ENCODE measurements around the gene SLC22A5. TPM values are rescaled to one million over a fixed set of nuclear protein-coding genes. Genes with fewer than 3 reads are reported as not detected.
A peak's percentile ranks its signal among the peaks of the same experiment; 100 is the strongest.
"Not testable (repeated sequence)": the region's sequence is repeated elsewhere in the genome, so short reads cannot be mapped to it uniquely, and the experiment has no call there.

SLC22A5 gene
- total RNA-seq, 1 experiment from 2014 or later, result 6.9 TPM

DNA sequence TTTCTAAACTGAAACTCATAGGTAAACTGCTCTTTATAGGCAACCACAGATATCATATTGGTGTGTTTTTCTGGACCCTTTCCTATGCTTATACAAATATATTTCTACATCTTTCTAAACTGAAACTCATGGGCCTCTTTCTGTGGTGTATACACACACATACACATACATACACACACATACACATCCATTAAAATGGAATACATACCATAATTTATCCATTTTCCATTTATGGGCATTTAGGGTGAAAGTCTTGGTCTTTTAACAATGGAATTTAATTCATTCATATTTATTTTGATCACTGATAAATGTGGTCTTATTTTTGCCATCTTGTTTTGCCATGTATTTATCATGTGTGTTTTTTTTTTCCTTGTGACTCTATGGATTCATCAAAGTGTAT lies 44.1 kb downstream of the SLC22A5 start:
- no peak for DNase-seq (ENCODE audit: low read depth)

DNA sequence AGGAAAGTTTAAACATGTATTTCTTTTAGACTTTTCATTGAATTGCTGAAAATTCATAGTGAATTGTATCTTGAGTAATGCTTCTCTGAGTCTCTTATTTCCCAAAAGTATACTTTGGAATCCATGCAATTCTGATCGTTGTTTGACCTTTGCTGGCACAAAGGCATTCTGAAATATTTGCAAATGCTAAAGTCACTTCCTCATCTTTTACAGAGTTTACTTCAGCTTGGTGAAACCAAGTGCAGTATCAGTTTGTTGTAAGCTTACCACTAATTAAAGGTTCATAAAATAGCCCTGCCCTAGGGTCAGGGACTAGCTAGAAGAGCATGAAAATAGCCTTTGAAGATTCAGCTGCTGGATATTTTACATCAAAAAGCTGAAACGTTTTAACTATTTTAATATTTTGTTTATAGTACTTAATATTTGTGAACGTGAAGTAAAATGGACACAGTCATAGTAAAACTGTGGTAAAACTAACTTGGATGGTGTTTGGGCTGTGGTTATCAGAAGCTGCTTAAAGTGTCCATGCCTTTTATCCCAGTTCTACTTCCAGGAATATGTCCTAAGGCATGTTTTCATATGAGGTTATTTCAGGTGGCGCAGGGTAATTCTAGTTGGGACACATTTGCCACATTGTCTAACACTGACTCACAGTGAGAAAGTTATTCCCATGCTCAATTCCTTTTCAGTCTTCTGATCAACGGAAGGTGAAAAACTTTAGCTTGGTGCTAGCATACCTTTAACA lies 45.3 kb downstream of the SLC22A5 start:
- peak; percentile 88 for DNase-seq (ENCODE audit: low read depth)

DNA sequence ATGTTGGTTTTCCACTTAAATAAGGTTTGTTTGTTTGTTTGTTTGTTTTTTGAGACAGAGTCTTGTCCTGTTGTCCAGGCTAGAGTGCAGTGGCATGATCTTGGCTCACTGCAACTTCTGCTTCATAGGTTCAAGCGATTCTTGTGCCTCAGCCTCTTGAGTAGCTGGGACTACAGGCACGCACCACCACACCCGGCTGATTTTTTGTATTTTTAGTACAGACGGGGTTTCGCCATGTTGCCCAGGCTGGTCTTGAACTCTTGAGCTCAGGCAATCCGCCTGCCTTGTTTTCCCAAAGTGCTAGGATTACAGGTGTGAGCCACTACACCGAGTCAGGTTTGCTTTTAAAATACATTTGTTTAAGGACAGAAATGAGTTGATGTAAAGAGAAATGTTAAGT lies 46.0 kb downstream of the SLC22A5 start:
- not testable (repeated sequence) for DNase-seq (ENCODE audit: low read depth)

DNA sequence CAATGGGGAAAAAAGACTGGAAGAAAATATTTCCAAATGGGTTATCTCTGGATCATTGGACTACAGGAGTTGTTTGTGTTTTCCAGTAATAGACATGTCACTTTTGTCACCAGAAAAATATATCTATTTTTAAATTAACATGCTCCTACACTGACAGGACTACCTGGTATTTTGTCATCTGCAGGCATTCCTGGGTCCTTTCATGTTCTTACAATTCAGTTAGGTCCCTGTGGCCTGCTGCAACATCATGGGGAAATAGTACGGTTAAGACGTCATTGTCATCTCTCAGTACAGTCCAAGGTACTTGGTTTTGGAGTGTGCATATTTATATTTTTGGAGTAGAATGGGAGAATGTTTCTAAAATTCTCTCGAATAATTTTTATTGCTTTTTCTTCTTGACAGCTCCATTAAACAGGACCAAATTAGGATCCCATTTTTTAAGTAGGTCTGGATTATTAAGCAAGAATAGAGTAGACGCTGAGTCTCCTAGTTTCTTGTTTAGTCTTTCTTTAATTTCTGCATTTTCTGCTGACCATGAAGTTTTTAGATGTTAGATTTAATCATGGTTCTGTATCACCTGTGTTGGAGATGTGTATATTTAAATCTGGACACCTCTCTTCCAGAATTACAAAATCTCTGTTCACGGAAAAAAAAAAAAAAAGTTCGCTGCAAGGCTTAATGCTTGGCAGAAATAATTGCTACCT lies 46.9 kb downstream of the SLC22A5 start:
- no peak for DNase-seq (ENCODE audit: low read depth)

DNA sequence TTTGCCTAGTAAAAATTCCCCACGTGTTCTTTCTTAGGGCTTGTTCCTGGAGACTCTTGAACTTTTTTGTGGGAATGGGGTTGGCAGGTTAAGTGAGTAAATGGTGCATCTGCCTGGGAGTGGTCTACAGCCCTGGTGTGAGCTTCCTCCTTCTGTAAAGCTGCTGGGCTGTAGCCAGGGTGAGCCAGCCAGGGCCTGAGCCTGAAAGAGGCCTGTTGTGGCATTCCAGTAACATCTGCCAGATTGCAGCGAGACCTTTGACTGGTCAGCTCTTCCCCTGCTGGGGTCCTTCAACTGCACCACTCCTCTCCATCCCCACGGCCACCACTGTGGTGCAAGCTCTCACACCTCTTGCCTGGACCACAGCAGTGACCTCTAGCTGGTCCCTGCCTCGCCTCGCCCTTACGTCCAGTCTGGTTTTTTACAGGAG lies 47.5 kb downstream of the SLC22A5 start:
- peak; percentile 60 for DNase-seq (ENCODE audit: low read depth)

GRCh38 chr5:132417461-132417860 lies 48.0 kb downstream of the SLC22A5 start:
- DNase-seq (ENCODE audit: low read depth), result no peak

GRCh38 chr5:132417889-132418485 lies 48.5 kb downstream of the SLC22A5 start:
- DNase-seq (ENCODE audit: low read depth), result no peak

GRCh38 chr5:132418881-132419280 lies 49.4 kb downstream of the SLC22A5 start:
- no peak for DNase-seq (ENCODE audit: low read depth)

- peak; percentile 88 for DNase-seq (ENCODE audit: low read depth)
Measured at GRCh38 chr5:132419502-132420468, 50.3 kb downstream of the SLC22A5 start.

DNA sequence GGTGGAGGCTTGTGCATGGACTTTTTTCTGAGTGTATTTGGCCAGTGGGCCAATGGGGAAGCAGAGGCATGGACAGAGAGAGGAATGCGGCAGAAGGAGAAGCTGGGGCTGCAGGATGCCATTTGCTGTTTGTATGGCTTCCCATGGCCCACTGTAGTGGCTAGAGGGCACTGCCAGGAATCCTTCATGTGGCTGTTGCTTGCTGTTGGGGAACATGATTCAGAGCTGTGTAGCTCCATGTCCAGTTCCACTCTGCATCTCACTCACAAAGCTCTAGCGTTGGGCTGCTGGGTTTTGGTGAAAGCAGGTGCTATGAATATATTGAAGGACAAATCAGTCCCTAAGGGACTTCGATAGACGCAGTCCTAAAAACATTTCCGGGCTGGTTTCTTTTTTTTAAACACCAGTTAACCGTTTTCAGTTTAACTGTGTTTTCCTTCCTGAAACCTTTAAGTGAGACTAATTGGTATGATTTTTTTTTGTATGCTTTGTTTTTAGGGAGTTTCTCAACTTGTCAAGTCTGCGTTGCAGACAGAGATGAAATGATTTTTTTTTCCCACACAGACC lies 51.3 kb downstream of the SLC22A5 start:
- DNase-seq (ENCODE audit: low read depth), result no peak

DNA sequence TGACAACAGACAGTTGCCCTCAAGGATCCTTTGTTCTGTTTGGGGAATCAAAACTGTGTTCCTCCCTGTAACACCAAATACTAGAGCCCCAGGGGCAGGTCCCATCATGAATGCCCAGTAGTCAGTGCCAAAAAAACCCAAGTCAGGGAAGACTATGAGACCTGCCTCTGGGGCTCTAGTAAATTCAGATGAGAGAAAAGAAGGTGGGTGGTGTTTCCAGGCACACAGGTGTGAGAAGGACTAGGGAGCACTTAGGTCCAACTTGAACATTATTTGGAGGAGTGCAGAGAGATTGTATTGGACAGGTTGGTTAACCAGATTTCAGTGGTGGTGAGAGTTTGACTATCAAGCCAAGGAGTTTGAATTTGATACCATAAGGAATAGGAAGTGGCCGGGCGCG lies 52.0 kb downstream of the SLC22A5 start:
- no peak for DNase-seq (ENCODE audit: low read depth)

- DNase-seq (ENCODE audit: low read depth), result peak; percentile 77
Measured at GRCh38 chr5:132422720-132423437, 53.4 kb downstream of the SLC22A5 start.

- no peak for DNase-seq (ENCODE audit: low read depth)
Measured at GRCh38 chr5:132423438-132423898, 54.0 kb downstream of the SLC22A5 start.

DNA sequence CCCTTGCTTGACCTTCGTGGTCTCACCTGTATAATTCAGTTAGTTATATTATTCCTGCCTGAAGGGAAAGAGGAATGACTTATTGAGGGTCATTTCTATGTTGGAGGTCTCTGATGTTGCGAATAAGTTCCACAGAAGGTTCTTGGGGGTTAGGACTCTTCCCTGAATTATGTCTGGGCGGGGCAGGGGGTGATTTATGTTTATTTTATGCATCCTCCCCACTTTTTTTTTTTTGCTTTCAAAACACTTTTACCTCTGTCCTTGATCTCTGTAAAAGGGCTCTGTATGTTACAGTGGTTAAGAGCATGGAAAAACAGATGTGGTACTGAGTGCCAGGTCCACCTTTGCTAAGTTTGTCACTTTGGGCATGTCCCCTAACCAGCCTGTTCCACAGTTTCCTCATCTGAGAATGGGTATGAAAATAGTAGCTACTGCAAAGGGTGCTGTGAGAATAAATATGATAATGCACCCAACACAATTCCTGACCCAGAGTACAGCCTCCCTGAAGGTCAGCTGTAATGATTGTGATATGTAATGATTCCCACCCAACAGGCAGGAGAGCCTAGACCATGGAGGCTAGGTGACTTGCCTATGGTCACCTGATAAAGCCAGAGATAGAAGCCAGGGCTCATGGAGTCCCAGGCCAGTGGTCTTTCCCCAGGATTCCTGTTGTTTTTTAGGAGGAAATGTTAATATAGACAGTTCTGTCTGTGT lies 54.8 kb downstream of the SLC22A5 start:
- no peak for DNase-seq (ENCODE audit: low read depth)

- DNase-seq (ENCODE audit: low read depth), result peak; percentile 85
Measured at GRCh38 chr5:132425009-132425937, 55.8 kb downstream of the SLC22A5 start.

DNA sequence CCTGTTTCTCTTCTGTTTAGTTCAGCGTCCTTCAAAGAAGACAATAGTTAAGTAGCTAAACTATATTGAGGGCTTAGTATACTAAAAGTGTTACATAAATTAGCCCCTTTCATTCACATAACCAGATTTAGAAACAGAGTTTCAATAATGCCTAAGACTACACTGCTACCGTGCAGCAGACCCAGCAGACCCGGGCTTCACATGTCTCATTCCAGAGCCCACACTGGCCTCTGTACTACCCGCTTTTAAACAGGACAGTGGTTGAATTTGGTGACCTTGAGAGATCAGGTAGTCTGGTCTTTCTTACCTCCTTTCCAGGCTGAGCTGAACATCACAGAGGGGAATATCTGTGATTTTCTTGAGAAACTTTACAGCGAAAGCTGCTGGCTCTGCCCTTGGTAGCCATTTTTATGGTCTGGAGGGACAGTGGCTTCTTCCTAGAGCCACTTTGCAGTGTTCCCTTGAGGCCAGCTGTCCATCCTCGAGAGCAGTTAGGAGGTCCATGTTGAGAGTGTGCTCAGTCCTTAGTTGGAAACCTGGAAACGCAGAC lies 56.5 kb downstream of the SLC22A5 start:
- DNase-seq (ENCODE audit: low read depth), result no peak

DNA sequence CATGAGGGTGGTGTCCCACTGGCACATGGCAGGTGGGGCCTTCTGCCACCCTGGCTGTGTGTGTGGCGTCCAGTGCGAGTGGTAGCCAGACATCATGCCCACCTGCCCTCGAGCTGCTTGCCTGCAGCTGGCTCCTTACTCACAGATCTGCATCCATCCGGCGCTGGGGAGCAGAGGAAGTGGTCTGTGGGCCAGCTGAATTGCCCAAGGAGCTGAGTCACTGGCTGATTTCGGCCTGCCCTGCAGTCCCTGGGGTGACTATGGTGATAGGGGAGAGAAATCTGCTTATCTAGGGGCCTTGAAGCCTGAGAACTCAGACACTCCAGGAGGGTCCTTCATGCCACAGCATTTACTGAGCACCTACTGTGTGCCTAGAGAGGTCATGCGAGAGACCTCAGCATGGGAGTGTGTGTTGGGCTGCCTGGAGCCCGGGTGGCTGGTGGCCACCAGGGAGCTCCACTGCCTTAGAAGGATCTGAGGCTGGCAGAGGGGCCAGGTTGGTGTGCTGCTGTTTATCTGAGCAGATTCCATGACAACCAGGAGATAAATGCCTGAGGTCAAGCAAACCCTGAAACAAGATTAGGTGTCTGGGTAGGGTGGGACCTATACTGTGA lies 57.1 kb downstream of the SLC22A5 start:
- DNase-seq (ENCODE audit: low read depth), result peak; percentile 99
